Stimulated activated CD8-positive, alpha-beta memory T cell treated with anti-CD3 and anti-CD28 coated beads, Interleukin-12 subunit alpha, Interleukin-12 subunit beta, amount 100 ng/mL, for 24 hours (primary cell): Measurements from ENCODE around the gene GBE1.

Experiments used
- DNase-seq: peaks from one replicate; pipeline ENCODE4 v3.0.0-alpha.2; 2020; ENCODE audit errors: extremely low read depth

The GBE1 gene

DNA sequence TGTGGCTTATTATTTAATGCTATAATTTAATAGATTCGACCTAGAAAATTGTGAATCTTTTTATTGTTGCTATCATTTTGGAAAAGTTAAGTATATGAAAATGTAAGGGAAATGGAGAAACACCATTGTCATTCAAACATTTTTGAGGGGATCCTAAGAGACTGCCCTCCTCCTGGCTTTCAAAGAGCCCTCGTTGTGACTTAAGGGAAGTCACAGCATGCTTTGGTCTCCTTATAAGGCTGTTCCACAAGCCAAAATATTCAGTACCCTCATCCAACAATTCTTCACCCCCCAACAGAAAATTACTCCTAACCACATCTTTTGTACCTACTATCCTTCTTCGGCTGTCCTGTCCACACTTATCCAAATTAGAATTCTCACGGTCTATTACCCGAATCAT lies 140.2 kb downstream of the GBE1 start:
- DNase-seq, result no peak

DNA sequence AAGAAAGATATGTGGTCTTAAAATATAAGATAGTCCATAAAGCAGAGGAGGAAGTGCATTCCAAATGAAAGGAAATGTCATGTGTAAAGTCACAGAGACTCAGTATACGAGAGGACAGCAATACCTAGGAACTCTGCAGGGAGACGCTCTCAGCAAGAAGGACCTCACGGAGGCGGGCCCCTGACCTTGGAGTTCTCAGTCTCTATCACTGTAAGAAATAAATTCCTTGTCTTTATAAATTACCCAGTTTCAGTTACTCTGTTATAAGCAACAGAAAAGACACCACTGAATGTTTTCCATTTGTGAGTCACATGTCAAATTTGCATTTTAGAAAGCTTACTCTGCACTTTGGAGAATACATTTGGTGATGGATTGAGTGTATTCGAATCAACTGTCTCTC lies 140.6 kb downstream of the GBE1 start:
- DNase-seq, result no peak

DNA sequence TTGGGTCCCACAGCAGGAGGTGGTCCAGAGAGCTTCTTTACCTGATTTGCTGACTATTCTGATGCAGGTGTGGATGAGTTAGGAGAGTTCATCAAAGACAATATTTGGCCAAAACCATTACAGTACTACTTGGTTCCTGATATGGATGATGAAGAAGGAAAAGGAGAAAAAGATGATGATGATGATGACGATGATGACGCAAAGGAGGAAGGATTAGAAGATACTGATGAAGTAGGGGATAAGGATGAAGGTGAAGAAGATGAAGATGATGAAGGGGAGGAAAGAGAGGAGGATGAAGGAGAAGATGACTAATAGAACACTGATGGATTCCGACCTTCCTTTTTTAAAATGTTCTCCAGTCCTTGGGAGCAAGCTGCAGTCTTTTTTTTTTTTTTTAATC lies 148.7 kb downstream of the GBE1 start:
- DNase-seq, result no peak

DNA sequence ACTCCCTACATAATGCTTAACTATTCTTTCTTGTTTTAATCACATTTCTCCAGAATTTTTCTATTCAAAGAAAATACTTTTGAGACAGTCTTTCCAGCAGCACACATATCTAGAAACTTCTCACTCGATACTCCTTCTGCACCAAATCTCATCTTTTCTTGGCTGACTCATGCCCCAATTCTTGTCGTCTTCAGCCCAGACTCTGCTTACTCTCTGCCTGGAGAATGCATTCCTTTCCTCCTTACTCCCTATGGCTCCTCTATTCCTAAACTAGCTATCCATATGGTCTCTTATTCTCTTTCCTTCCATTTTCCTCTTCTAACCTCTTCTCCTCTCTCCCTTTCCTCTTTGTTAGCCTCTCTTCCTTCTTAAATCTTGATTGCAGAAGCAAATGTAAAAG lies 158.7 kb downstream of the GBE1 start:
- no peak for DNase-seq

DNA sequence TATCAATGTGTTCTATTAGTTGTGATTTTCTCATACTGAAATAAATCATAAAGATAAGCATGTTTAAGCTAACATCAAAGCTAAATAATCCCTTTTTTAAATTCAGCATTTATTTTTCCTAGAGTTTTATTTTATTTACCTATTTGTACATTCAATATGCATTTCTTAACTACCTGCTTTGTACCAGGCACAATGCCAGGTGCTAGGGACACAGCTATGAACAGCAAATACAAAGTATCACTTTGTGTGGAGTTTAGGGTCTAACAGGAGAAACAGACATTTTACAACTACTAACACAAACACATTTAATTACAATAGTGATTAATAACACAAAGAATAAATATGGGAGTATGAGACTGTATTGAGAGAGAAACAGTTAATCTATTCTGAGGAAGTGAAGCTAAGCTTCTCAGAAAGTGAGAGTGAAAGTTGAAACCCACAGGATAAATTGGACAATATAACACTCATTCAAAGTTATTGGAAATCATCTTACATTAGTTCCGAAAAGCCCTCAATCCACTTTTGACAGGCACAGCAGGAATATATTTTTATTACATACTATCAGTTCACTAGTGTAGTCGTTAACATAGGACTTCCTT lies 159.6 kb downstream of the GBE1 start:
- no peak for DNase-seq

DNA sequence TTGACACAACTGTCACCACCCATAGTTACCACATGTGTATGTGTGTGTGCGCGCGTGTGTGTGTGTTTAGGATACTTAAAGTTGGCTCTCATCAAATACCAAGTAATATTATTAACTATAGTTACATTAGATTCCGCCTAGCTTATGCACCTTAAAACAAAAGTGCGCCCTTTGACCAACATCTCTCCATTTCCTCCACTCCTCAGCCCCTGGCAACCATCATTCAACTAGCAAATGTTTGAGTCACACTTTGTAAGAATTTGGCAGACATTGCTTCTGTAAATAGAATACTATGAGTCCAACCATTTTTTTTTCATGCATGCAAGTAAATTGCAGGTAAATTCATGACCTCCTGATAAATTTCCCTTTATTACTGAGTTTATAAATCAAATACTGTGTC lies 169.3 kb downstream of the GBE1 start:
- DNase-seq, result no peak

DNA sequence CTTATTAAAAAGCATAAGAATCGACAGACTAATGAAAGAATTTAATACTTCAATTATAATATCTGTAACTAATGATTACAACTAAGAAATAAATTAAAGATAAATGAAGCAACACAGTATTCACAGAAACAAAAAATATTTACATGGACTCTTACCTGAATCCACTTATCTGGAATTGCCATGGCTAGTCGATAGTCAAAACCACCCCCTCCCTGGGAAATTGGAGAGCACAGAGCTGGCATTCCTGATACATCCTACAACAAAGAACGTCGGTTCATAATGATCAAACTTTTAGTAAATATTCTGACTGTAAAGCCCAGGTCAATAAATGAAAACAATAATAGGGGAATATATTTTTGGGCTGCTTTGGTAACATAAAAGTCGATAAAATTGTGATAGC lies 175.5 kb downstream of the GBE1 start:
- no peak for DNase-seq

DNA sequence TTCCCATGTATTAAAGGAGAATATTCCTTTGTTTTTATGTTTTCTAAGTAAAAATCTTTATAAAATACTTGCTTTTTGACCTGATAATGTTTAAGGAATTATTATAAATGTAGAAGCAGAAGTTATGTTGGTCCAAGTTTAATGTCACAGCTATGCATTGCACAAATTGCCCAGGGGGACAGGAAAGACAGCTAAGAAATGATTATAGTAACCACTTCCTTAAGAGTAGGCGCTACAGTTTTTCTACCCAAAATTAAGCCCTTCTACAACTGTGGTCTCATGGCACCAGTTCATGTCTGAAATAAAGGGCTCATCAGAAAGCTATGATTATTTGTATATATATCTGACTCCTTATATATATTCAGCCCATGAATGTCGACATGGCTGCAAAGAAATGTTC lies 176.4 kb downstream of the GBE1 start:
- no peak for DNase-seq

DNA sequence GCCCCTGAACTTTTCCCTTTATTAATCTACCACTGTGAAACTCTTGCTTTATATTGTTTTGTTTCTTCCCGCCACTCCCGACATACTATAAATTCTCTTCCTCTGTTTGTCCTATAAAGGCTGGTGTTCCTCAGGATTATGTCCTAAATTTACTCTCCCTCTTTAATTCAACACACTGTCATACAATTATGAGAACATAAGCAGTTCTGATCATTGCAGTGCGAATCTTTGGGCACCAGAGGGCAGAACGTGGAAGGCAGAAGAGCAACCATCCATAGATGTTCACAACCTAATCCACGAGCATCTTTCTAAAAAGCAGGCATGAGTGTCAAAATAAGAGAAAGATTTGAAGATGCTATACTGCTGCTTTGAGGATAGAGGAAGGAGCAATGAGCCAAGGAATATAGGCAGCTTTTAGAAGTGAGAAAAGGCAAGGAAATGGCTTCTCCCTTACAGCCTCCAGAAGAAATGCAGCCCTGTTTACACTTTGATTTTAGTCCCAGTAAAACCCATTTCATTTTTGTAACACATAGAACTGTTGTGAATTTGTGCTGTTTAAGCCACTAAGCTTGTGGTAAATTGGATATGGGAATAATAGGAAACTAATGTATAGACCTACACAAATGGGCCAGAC lies 179.4 kb downstream of the GBE1 start:
- no peak for DNase-seq

DNA sequence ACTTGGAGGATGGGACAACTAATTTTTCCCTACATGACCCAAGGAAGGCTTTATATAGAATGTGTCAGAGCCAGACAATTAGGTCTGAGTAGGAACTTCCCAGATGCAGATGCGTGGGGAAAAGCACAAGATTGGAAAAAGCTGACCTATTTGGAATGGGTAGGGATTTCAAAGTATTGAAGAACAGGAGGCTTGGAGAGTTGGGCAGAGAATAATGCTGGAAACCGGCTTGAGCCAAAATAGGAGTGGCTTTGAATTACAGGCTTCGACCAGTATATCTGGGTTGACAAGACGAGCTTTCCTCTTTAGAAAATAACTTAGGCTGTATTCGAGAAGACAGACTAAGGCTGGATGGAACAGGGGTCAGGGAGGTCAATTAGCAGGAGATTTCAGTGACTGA lies 181.1 kb downstream of the GBE1 start:
- DNase-seq, result no peak

DNA sequence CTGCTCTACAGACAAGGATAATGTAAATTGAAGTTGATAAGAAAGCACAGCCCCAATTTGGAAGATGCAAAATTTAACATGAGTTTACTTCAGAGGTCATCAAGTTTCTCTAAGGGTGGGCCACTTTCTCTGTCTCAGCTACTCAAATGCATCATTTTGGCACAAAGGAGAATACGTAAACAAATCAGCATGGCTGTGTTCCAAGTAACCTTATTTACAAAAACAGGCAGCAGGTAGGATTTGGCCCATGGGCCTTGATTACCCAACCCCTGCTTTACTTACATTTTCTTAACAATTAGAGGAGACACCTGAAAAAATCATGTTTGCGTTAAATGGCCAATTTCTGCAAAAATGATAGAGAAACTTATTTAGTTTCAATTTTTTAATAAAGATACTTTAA lies 181.7 kb downstream of the GBE1 start:
- DNase-seq, result no peak

DNA sequence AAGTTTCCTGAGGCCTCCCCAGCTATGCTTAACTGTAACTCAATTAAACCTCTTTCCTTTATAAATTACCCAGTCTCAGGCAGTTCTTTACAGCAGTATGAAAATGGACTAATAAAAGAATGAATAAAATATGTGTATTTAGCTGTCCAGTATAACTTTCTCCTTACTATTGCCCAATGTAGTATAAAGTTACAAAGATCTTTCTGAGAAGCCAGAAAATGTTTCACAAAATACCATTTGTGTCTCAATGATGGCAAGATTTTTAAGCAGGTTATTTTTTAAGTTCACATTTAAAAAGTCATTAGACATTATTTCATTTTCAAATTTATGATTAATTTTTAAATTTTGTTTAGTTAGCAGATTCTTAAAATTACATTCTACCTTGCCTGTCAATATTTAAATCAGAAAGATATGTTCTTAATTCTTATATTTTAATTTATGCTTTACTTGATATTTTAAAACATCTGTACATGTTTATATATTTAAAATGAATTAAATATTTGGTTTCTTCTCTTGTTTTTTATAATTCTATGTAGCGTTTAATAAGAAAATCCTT lies 189.2 kb downstream of the GBE1 start:
- no peak for DNase-seq

DNA sequence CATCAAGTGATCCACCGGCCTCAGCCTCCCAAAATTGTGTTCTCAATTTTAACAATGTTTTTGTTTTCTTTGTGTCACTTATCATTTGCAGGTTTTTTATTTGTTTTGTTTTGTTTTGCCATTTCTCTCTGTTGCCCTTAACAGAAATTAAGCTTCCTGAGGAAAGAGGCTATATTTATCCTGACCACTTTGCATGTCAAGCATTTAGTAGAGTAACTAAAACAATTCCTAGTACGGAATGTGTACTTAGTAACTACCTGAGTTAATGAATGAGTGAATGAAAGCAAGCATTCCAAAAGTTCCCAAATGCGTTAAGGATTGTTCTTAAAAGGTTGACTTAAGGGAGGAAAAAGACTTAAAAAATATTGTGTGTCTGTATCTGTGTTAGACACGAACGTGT lies 193.1 kb downstream of the GBE1 start:
- no peak for DNase-seq

DNA sequence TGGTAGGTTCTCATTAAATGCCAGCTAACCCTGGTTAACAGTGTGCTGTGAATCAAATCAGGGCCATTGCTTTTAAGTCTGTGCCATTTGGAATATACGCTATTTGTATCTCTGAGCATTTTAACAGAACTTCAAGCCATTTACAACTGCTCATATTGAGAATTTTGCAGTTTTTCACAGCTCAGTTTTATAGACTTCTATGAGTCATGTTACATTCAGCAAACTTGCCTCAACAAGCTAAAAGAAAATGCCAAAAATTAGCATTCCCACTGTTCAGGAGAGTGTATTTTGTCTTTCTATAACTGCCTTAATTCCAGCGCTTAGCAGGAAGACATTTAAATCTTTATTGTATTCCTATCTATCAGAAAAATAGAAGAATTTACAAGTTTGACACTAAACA lies 196.4 kb downstream of the GBE1 start:
- no peak for DNase-seq

DNA sequence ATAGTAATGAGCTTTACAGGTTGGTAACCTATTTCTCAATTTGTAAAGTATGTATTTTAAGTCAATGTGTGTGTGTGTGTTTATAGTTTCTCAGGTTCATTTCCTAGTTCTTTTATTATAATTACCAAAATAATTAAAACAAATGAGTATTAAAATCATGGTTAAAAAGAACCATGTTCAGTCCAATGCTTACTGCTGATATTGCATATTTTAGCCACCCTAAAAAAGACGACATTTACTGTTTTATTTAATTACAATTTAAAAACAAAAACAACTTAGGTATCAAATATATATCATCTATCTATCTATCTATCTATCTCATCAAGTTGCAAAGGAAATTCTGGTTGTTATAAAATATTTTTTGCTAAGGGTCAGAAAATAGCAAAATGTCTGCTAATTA lies 203.3 kb downstream of the GBE1 start:
- no peak for DNase-seq

DNA sequence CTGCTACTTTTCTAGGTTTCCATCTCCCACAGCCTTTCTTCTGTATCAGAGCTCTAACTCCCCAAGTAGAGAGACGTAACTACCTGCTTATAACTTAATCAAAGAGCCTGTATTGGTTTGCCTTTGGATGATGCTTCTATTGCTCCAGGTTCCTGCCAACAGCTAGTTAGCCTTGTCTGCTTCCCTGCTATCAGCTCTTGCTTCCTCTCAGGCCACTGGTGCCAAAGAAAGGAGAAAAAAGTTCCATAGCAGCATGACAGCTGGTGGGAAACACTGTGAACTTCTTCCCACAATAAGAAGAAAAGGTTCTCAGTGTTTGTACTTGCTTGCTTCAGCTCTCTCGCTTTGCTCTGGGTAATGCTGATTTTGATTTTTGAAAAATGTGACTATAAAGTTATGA lies 206.6 kb downstream of the GBE1 start:
- no peak for DNase-seq

DNA sequence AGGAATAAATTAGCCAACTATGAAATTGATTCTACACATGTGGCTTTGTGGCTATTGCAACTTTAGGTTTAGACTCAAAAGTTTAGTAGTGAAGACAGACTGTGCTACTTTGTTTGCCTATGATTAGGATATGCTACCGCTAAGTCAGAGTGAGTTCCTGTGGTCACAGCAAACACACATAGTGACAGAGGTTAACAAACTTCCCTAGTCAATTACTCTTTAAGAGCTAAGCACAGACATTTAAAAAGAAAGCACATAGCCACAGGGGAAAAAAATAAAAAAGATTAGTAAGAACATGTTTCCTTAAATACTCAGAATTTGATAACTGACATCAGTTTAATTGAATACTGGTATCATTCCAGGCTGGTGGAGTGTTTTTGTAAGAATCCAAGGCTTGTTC lies 207.1 kb downstream of the GBE1 start:
- no peak for DNase-seq

DNA sequence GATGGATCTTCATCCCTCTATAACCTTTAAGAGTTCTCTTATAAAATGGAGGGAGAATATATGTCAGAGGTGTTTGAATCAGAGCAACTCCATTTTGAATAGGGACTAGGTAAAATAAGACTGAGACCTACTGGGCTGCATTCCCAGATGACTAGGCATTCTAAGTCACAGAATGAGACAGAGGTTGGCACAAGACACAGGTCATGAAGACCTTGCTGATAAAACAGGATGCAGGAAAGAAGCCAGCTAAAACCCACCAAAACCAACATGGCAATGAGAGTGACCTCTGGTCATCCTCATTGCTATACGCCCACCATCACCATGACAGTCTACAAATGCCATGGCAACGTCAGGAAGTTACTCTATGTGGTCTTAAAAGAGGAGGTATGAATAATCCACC lies 211.0 kb downstream of the GBE1 start:
- no peak for DNase-seq

DNA sequence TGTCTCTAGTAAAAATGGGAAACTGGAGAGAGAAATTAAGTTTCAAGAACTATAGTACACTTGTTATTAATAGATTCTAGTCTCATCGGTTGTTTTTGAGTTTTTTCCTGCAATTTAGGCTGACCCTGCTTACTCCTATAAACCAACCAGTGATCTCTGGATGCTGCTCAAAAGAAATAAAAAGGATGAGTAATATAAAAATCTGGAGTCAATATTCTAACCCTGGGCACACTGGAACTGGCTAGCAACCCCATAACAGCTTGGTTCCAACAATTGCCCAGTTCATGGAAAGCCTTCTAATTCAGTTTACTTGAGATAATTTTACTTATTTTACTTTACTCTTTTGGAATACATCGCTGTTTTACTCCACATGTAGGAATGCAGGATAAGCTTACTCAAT lies 211.6 kb downstream of the GBE1 start:
- DNase-seq, result no peak

DNA sequence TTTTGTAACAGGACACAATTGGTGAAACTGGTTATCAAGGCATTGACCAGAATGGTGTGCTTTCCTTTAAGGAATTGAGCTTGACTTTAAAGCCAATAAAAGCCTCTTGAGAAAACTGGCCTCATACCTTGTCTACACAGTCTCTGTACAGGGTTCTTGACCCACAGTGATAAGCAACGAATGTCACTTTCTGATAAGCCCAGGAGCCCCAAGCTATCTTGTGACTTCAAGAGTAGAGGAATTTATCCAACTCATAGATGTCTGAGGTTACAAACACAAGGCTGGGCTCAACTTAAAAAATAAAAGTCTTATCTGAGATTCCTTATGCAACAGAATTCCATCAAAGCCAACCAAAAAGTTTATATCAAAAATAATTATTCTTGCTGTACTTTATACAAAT lies 212.1 kb downstream of the GBE1 start:
- no peak for DNase-seq

DNA sequence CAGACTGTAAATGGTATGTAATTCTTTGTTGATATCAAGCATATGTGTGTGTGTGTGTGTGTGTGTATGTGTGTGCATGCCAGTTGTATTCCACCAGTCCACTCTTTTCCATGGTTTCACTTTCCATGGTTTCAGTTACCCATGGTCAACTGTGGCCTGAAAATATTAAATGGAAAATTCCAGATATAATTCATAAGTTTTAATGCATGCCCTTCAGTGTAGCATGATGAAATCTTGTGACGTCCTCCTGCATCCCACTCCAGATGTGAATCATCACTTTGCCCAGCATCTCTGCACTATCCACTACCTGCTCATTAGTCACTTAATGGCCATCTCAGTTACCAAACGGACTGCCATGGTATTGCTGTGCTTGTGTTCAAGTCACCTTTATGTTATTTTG lies 215.9 kb downstream of the GBE1 start:
- DNase-seq, result no peak

DNA sequence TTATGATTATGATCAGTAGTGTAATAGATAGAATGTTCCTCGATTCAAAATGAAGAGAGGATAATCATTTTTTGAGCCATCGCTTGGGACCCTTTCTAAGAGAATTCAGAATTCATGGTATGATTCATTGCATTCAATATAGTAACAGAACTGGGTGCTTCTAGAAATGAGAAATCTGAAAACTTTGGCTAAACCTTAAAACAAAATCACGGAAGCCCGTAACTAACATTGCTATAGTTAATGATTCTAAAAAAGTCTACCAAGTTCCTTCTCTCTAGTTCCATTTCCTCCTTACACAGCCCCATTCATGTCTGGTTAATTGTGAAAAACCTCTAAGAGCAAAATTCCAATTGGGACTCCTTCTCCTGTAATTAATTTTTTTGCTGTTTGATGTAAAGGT lies 217.1 kb downstream of the GBE1 start:
- DNase-seq, result no peak

DNA sequence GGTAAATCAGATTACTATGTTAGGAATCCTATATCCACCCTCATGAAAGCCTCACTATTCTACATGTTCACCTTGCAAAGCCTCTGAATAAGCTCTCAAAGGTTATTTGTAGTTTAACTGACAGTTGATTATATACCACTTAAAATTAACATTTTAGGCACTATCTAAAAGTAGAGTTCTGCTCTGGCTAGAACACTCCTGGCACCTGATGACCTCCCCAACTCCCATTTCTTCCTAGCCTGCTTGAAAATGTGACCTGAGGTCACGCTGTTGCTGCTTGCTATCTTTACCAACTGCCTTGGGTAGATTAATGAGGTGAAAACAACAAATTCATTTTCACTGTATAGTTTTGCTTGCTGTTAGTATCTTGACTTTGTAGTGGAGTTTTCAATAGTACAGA lies 220.7 kb downstream of the GBE1 start:
- DNase-seq, result no peak

DNA sequence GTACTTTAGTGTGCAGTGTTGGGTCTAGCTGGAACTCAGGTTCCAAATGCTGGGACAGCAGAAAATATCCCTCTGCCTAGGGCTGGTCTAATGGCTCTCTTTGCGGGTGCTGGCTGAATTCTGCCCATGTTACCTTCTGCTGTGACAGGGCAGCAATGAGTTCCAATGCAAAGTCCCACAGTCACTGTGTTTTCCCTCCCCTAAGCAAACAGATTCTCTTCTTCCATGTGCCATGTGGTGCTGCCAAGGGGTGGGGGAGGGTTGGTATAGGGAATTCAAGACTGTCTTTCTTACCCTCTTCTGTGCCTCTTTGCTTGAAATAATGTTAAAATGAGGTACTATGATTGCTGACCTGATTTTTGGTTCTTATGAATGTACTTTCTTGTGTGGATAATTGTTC lies 229.6 kb downstream of the GBE1 start:
- no peak for DNase-seq
